Memory B cell (primary cell): ENCODE data around the gene CPA5.
"Not testable (repeated sequence)": the region's sequence is repeated elsewhere in the genome, so short reads cannot be mapped to it uniquely, and the experiment has no call there.

ENCODE experiments used
- ATAC-seq: fragments of 150-1000 bp; cut with Tn5 transposase; 2 replicates; pipeline ENCODE4 v1.10.0; 2021; ENCODE audit warnings: low read depth, mild to moderate bottlenecking, moderate library complexity
- DNase-seq, 2 donors: peaks; one replicate each; pipeline ENCODE4 v3.0.0; 2022; ENCODE audit warnings: low spot score in 2 of 2
- H3K27ac Mint-ChIP-seq: one replicate; pipeline ENCODE4 v1.8.0; 2022; ENCODE audit warnings: mild to moderate bottlenecking, moderate library complexity, mixed read lengths
- H3K27me3 Mint-ChIP-seq: one replicate; pipeline ENCODE4 v1.8.0; 2022; ENCODE audit warnings: mixed read lengths
- H3K36me3 Mint-ChIP-seq: one replicate; pipeline ENCODE4 v1.8.0; 2022; ENCODE audit warnings: mild to moderate bottlenecking, mixed read lengths
- H3K4me1 Mint-ChIP-seq: one replicate; pipeline ENCODE4 v1.8.0; 2022; ENCODE audit warnings: mixed read lengths
- H3K4me3 Mint-ChIP-seq: one replicate; pipeline ENCODE4 v1.8.0; 2022; ENCODE audit warnings: mild to moderate bottlenecking, moderate library complexity, mixed read lengths
- H3K9me3 Mint-ChIP-seq: one replicate; pipeline ENCODE4 v1.8.0; 2022; ENCODE audit warnings: mixed read lengths

Gene CPA5

GRCh38 chr7:130371046-130371445, 26.4 kb downstream of the CPA5 start:
- DNase-seq: no peak
- ATAC-seq: no peak
- H3K4me3 Mint-ChIP-seq: no peak overlapping the region
- H3K4me1 Mint-ChIP-seq: peaks cover 3% of the 10 kb centered on the region
- H3K27me3 Mint-ChIP-seq: peaks cover 6% of the 10 kb centered on the region
- no peak overlapping the region for H3K27ac Mint-ChIP-seq
- H3K9me3 Mint-ChIP-seq: peaks cover under 1% of the 10 kb centered on the region
- H3K36me3 Mint-ChIP-seq: no peaks in the 10 kb centered on the region

GRCh38 chr7:130372402-130373165, 28.0 kb downstream of the CPA5 start:
- no peak for DNase-seq
- peaks cover 5% of the 10 kb centered on the region for H3K9me3 Mint-ChIP-seq
- no peak overlapping the region for H3K4me3 Mint-ChIP-seq

GRCh38 chr7:130374507-130374906, 29.9 kb downstream of the CPA5 start:
- H3K36me3 Mint-ChIP-seq: peaks cover 2% of the 10 kb centered on the region

More at GRCh38 chr7:130372402-130373165, 28.0 kb downstream of the CPA5 start:
- no peak for ATAC-seq
- H3K36me3 Mint-ChIP-seq: peaks cover 2% of the 10 kb centered on the region
- peaks cover 7% of the 10 kb centered on the region for H3K27me3 Mint-ChIP-seq
- H3K27ac Mint-ChIP-seq: no peak overlapping the region
- H3K4me1 Mint-ChIP-seq: peaks cover 3% of the 10 kb centered on the region

GRCh38 chr7:130376461-130376860, 31.8 kb downstream of the CPA5 start:
- not testable (repeated sequence) for H3K4me3 Mint-ChIP-seq, H3K4me1 Mint-ChIP-seq, DNase-seq, H3K36me3 Mint-ChIP-seq, H3K9me3 Mint-ChIP-seq, ATAC-seq, H3K27ac Mint-ChIP-seq, H3K27me3 Mint-ChIP-seq

More at GRCh38 chr7:130374507-130374906, 29.9 kb downstream of the CPA5 start:
- H3K4me3 Mint-ChIP-seq: no peak overlapping the region
- H3K27ac Mint-ChIP-seq: no peak overlapping the region
- ATAC-seq (no peak), DNase-seq (no peak)
- peaks cover 5% of the 10 kb centered on the region for H3K27me3 Mint-ChIP-seq
- H3K9me3 Mint-ChIP-seq: peaks cover 5% of the 10 kb centered on the region
- no peaks in the 10 kb centered on the region for H3K4me1 Mint-ChIP-seq

- H3K4me3 Mint-ChIP-seq: no peak overlapping the region
- H3K27me3 Mint-ChIP-seq: peaks cover 5% of the 10 kb centered on the region
- H3K27ac Mint-ChIP-seq: no peak overlapping the region
- no peak for ATAC-seq
- no peaks in the 10 kb centered on the region for H3K4me1 Mint-ChIP-seq
- H3K36me3 Mint-ChIP-seq: peaks cover 2% of the 10 kb centered on the region
- DNase-seq: no peak
- H3K9me3 Mint-ChIP-seq: peaks cover 5% of the 10 kb centered on the region
Observed at GRCh38 chr7:130377178-130377577, 32.6 kb downstream of the CPA5 start.

- no peak overlapping the region for H3K27ac Mint-ChIP-seq
Observed at GRCh38 chr7:130379019-130379418, 34.4 kb downstream of the CPA5 start.

GRCh38 chr7:130379532-130379920, 34.9 kb downstream of the CPA5 start:
- no peak for ATAC-seq
- Mint-ChIP-seq H3K27me3 (peaks cover 3% of the 10 kb centered on the region), H3K4me3 (no peak overlapping the region), H3K27ac (no peak overlapping the region), H3K36me3 (peaks cover 2% of the 10 kb centered on the region), H3K4me1 (no peaks in the 10 kb centered on the region), H3K9me3 (peaks cover 5% of the 10 kb centered on the region)
- no peak for DNase-seq

More at GRCh38 chr7:130379019-130379418, 34.4 kb downstream of the CPA5 start:
- ATAC-seq (no peak), DNase-seq (no peak)
- no peaks in the 10 kb centered on the region for H3K4me1 Mint-ChIP-seq
- H3K36me3 Mint-ChIP-seq: peaks cover 2% of the 10 kb centered on the region
- H3K4me3 Mint-ChIP-seq: no peak overlapping the region
- H3K9me3 Mint-ChIP-seq: peaks cover 5% of the 10 kb centered on the region
- H3K27me3 Mint-ChIP-seq: peaks cover 5% of the 10 kb centered on the region

- Mint-ChIP-seq H3K36me3 (peaks cover 2% of the 10 kb centered on the region), H3K27me3 (peaks cover 3% of the 10 kb centered on the region), H3K4me3 (no peak within 1 kb of the TSS), H3K9me3 (peaks cover 5% of the 10 kb centered on the region), H3K27ac (no peak within 1 kb of the TSS), H3K4me1 (no peaks in the 10 kb centered on the region)
- ATAC-seq (no peak), DNase-seq (no peak)
Observed at GRCh38 chr7:130379921-130380860, 35.6 kb downstream of the CPA5 start, which contains the start of gene CPA1. Gene CPA1 (plus strand): TSS chr7:130380494. CDS start chr7:130380521, 27 bp downstream.

- H3K9me3 Mint-ChIP-seq: peaks cover 5% of the 10 kb centered on the region
- ATAC-seq (no peak), DNase-seq (no peak)
- H3K4me3 Mint-ChIP-seq: no peak overlapping the region
- no peak overlapping the region for H3K27ac Mint-ChIP-seq
- H3K4me1 Mint-ChIP-seq: no peaks in the 10 kb centered on the region
- peaks cover 2% of the 10 kb centered on the region for H3K36me3 Mint-ChIP-seq
- H3K27me3 Mint-ChIP-seq: peaks cover 3% of the 10 kb centered on the region
Observed at GRCh38 chr7:130380861-130381455, 36.3 kb downstream of the CPA5 start.

GRCh38 chr7:130381468-130382312, 37.1 kb downstream of the CPA5 start:
- Mint-ChIP-seq H3K27me3 (peaks cover 2% of the 10 kb centered on the region), H3K27ac (no peak overlapping the region), H3K4me3 (no peak overlapping the region), H3K9me3 (no peaks in the 10 kb centered on the region), H3K4me1 (no peaks in the 10 kb centered on the region), H3K36me3 (no peaks in the 10 kb centered on the region)
- DNase-seq (no peak), ATAC-seq (no peak)

- ATAC-seq (no peak), DNase-seq (no peak)
- Mint-ChIP-seq H3K27ac (no peak overlapping the region), H3K27me3 (peaks cover 3% of the 10 kb centered on the region), H3K4me3 (no peak overlapping the region), H3K9me3 (no peaks in the 10 kb centered on the region), H3K4me1 (no peaks in the 10 kb centered on the region), H3K36me3 (no peaks in the 10 kb centered on the region)
Observed at GRCh38 chr7:130383187-130383980, 38.8 kb downstream of the CPA5 start.

GRCh38 chr7:130384371-130384801, 39.8 kb downstream of the CPA5 start:
- H3K4me3 Mint-ChIP-seq: no peak overlapping the region
- no peak overlapping the region for H3K27ac Mint-ChIP-seq

More at GRCh38 chr7:130384371-130384801, 39.8 kb downstream of the CPA5 start:
- DNase-seq (no peak), ATAC-seq (no peak)
- Mint-ChIP-seq H3K9me3 (peaks cover 2% of the 10 kb centered on the region), H3K36me3 (no peaks in the 10 kb centered on the region), H3K4me1 (no peaks in the 10 kb centered on the region), H3K27me3 (peaks cover 5% of the 10 kb centered on the region)
